Endothelial cell of umbilical vein (primary cell): ENCODE measurements around the gene LHX5. TPM values are rescaled to one million over a fixed set of nuclear protein-coding genes. Genes with fewer than 3 reads are reported as not detected.

ENCODE experiments used
- BruUV-seq: library from RNA; stranded (reverse); fragments of 400-500 nt; replicated peaks from 2 replicates; lab custom pipeline; 2021; lab: Mats Ljungman, UMichigan
- CTCF ChIA-PET: fragments of 300-600, 350-600 bp; sonication (Branson Sonifier 250); formaldehyde crosslinking; loops from one replicate; lab custom pipeline; 2021; ENCODE audit warnings: antibody characterized with exemption, inconsistent platforms; lab: Charles Lee
- POLR2A ChIA-PET: fragments of 300-600, 350-600 bp; sonication (Branson Sonifier 250); formaldehyde crosslinking; loops from one replicate; lab custom pipeline; 2021; ENCODE audit warnings: antibody characterized with exemption, inconsistent platforms; lab: Charles Lee
- DNase-seq: peaks from one replicate; pipeline ENCODE4 v3.0.0-alpha.2; 2011; ENCODE audit warnings: low read depth, low spot score
- FAIRE-seq: peaks from 2 replicates; lab custom pipeline; 2011; peaks lifted over from hg19 to GRCh38; lab: Jason Lieb, UNC
- H2AFZ ChIP-seq: 2 replicates; pipeline ENCODE4 v1.6.0; 2012; ENCODE audit warnings: low read depth, low read length, control low read depth, inconsistent platforms
- H3K27ac ChIP-seq: 2 replicates; pipeline ENCODE4 v1.5.1; 2011; ENCODE audit warnings: low read depth, mild to moderate bottlenecking, control low read depth, low read length, moderate library complexity; ENCODE audit not compliant: insufficient read depth
- H3K27me3 ChIP-seq, 2 experiments: 2 replicates each; pipeline versions ENCODE4 v1.6.0 to v1.6.1; 2011; ENCODE audit warnings: low read length in 2 of 2, mixed read lengths in 1 of 2; ENCODE audit not compliant: control insufficient read depth in 2 of 2, insufficient read depth in 2 of 2
- H3K36me3 ChIP-seq, 2 experiments: 2 replicates in 1 of 2; 3 replicates in 1 of 2; pipeline ENCODE4 v1.5.1; 2011; ENCODE audit warnings: low read length in 2 of 2, mild to moderate bottlenecking in 1 of 2, moderate library complexity in 1 of 2; ENCODE audit not compliant: control insufficient read depth in 2 of 2, insufficient read depth in 2 of 2; ENCODE audit errors: extremely low read depth in 1 of 2
- H3K4me1 ChIP-seq: 3 replicates; pipeline ENCODE4 v1.5.1; 2011; ENCODE audit warnings: mild to moderate bottlenecking, low read length; ENCODE audit not compliant: control insufficient read depth, insufficient read depth; ENCODE audit errors: extremely low read depth
- H3K4me2 ChIP-seq: 2 replicates; pipeline ENCODE4 v1.6.1; 2011; ENCODE audit warnings: low read length, control low read depth, mixed read lengths; ENCODE audit not compliant: insufficient read depth
- H3K4me3 ChIP-seq, 3 experiments: fragments of 200-600 bp in 1 of 3; sonication (generic), shearing (Covaris generic) in 1 of 3; replicated peaks in 1 of 3; 2 replicates each; pipeline ENCODE4 v1.5.1; 2011 to 2016; ENCODE audit warnings: control low read depth in 3 of 3, low read length in 3 of 3, mild to moderate bottlenecking in 2 of 3, inconsistent platforms in 1 of 3, low read depth in 1 of 3, moderate library complexity in 1 of 3; ENCODE audit not compliant: insufficient read depth in 1 of 3
- H3K79me2 ChIP-seq: 2 replicates; pipeline ENCODE4 v1.6.0; 2012; ENCODE audit warnings: low read length, inconsistent platforms; ENCODE audit not compliant: control insufficient read depth, insufficient read depth
- H3K9ac ChIP-seq: replicated peaks from 2 replicates; pipeline ENCODE3; 2011; ENCODE audit warnings: low read length, control low read depth; ENCODE audit not compliant: insufficient read depth; ENCODE audit errors: extremely low read depth
- H3K9me1 ChIP-seq: replicated peaks from 3 replicates; pipeline ENCODE4 v1.6.0; 2011; ENCODE audit warnings: mild to moderate bottlenecking, low read length; ENCODE audit not compliant: control insufficient read depth, insufficient read depth; ENCODE audit errors: extremely low read depth
- H3K9me3 ChIP-seq: replicated peaks from 2 replicates; pipeline ENCODE4 v1.5.1; 2012; ENCODE audit warnings: low read length, inconsistent platforms; ENCODE audit not compliant: control insufficient read depth, insufficient read depth
- H4K20me1 ChIP-seq: replicated peaks from 2 replicates; pipeline ENCODE3; 2011; ENCODE audit warnings: mild to moderate bottlenecking, low read length; ENCODE audit not compliant: control insufficient read depth, insufficient read depth; ENCODE audit errors: extremely low read depth
- EZH2 ChIP-seq: IDR thresholded peaks from 2 replicates; pipeline ENCODE4 v1.6.1; 2012; ENCODE audit warnings: borderline replicate concordance, low read depth, mild to moderate bottlenecking, moderate library complexity, low read length, inconsistent platforms; ENCODE audit not compliant: severe bottlenecking
- FOS ChIP-seq: IDR thresholded peaks from 2 replicates; pipeline ENCODE4 v1.6.1; 2011; ENCODE audit warnings: mild to moderate bottlenecking, low read length, moderate library complexity, borderline replicate concordance; ENCODE audit not compliant: insufficient read depth
- GATA2 ChIP-seq: IDR thresholded peaks from 2 replicates; pipeline ENCODE4 v1.7.0; 2011; ENCODE audit warnings: low read depth, mild to moderate bottlenecking, moderate library complexity, mixed read lengths, low read length; ENCODE audit not compliant: insufficient read length, insufficient read depth
- JUN ChIP-seq: IDR thresholded peaks from 2 replicates; pipeline ENCODE4 v1.6.1; 2011; ENCODE audit warnings: borderline replicate concordance, low read depth; ENCODE audit not compliant: insufficient read length, insufficient read depth
- MYC ChIP-seq: IDR thresholded peaks from one replicate; pipeline ENCODE4 v1.6.1; 2011; ENCODE audit warnings: mild to moderate bottlenecking, low read depth, low read length
- POLR2A ChIP-seq: IDR thresholded peaks from 2 replicates; pipeline ENCODE4 v1.6.1; 2012; ENCODE audit warnings: low read depth, mild to moderate bottlenecking, control low read depth, low read length
- POLR2AphosphoS5 ChIP-seq: IDR thresholded peaks from 2 replicates; pipeline ENCODE4 v1.6.1; 2012; ENCODE audit warnings: low read depth, mild to moderate bottlenecking, control low read depth, low read length, moderate library complexity; ENCODE audit not compliant: insufficient read depth
- dilution Hi-C: fragments of 300-500 bp; cut with MboI; formaldehyde crosslinking; loops from one replicate; pipeline ENCODE4 v1.15.0; 2019; ENCODE audit warnings: low sequenced_read_pairs; ENCODE audit not compliant: extremely low pct_ligation_motif_present
- intact Hi-C: fragments of 100-400 bp; cut with micrococcal nuclease; formaldehyde crosslinking; loops from one replicate; pipeline ENCODE4 v1.10.0; 2022
- polyA plus RNA-seq, 4 experiments: library from polyadenylated mRNA; depleted of rRNA in 3 of 4; stranded (reverse) in 3 of 4; unstranded in 1 of 4; fragments of >200 nt; gene quantifications; 2 replicates each; pipeline versions ENCODE4 v1.2.1 to v1.2.3, GENCODE V29; 2011 to 2012; ENCODE audit warnings: missing spikeins in 1 of 4
- total RNA-seq: library from RNA; stranded (reverse); gene quantifications from 2 replicates; pipeline ENCODE4 v1.2.3, GENCODE V29; 2021
- TF ChIP-seq, protein P1 (sequence below), 2 donors: IDR thresholded peaks; 1 replicate in 1 of 2; 2 replicates in 1 of 2; pipeline ENCODE4 v1.5.1; 2011; ENCODE audit warnings: low read length in 2 of 2, mild to moderate bottlenecking in 2 of 2, moderate library complexity in 2 of 2, control low read depth in 1 of 2, inconsistent platforms in 1 of 2, low read depth in 1 of 2; ENCODE audit not compliant: insufficient read depth in 1 of 2; ENCODE audit errors: extremely low read depth in 1 of 2
- TF ChIP-seq, protein P2 (sequence below): IDR thresholded peaks from 2 replicates; pipeline ENCODE4 v1.6.1; 2011; ENCODE audit not compliant: insufficient read depth, insufficient read length

LHX5 gene
- total and polyA plus RNA-seq, 2 donors (not counting 3 experiments of a cell fraction or from before 2014, with no cell fraction given) = not detected

DNA sequence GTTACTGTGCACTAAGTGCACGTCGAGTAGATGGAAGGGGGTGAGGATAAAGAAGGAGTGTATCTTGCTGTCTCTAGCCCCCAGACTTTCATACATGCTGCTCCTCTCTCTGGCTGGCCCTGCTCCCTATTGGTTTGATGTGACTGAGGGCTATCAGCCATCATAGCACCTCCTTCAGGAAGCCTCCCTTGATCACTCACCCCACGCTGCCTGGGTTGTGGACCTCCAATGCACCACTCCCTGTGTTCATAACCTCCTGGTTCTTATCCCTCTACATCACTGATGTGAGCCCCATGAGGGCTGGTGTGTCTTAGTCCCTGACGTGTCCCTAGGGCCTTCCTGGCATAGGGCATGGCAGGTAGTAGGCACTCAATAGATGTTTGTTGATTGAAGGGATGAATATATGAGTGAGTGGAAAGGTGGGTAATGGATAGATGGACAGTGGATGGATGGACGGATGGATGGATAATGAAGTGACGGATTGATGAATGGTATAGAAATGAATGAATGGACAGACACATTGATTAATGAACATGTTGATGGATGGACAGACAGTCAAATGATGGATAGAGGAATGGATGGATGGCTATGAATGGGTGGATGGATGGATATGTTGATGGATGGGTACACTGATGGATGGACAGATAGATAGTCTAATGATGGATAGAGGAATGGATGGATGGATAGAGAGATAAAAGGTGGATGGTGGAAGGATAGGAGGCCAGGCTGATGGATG lies 34.5 kb downstream of the LHX5 start:
- no peak overlapping the region for H3K9ac ChIP-seq
- dilution Hi-C loops (no loop called here), intact Hi-C loops (no loop called here)
- CTCF ChIA-PET = interaction anchor here (0.5 to 4.4 kb wide), 2 partner anchors 12 to 240 kb away, joined by 3 to 31 read pairs; no protein-coding TSS in a partner anchor
- no peak overlapping the region for H2AFZ ChIP-seq
- no peaks in the 10 kb centered on the region for H3K79me2 ChIP-seq
- no peaks in the 10 kb centered on the region for H3K36me3 ChIP-seq
- no peaks in the 10 kb centered on the region for H3K9me3 ChIP-seq
- no peaks in the 10 kb centered on the region for H3K9me1 ChIP-seq
- no peak overlapping the region for H3K27ac ChIP-seq
- TF ChIP-seq, protein P1, sequence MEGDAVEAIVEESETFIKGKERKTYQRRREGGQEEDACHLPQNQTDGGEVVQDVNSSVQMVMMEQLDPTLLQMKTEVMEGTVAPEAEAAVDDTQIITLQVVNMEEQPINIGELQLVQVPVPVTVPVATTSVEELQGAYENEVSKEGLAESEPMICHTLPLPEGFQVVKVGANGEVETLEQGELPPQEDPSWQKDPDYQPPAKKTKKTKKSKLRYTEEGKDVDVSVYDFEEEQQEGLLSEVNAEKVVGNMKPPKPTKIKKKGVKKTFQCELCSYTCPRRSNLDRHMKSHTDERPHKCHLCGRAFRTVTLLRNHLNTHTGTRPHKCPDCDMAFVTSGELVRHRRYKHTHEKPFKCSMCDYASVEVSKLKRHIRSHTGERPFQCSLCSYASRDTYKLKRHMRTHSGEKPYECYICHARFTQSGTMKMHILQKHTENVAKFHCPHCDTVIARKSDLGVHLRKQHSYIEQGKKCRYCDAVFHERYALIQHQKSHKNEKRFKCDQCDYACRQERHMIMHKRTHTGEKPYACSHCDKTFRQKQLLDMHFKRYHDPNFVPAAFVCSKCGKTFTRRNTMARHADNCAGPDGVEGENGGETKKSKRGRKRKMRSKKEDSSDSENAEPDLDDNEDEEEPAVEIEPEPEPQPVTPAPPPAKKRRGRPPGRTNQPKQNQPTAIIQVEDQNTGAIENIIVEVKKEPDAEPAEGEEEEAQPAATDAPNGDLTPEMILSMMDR (IDR thresholded peaks at IDR 0.05; ENCODE audit: extremely low read depth in 1 of 2, insufficient read depth in 1 of 2, low read depth in 1 of 2, low read length in 2 of 2) = no peak
- no peak for TF ChIP-seq POLR2A
- POLR2A ChIA-PET = no interaction called here
- H3K4me1 ChIP-seq = no peaks in the 10 kb centered on the region
- H4K20me1 ChIP-seq = no peaks in the 10 kb centered on the region
- FAIRE-seq = no peak
- peaks cover 0 to 2% of the 10 kb centered on the region in 2 experiments for H3K27me3 ChIP-seq
- no peak overlapping the region for H3K4me3 ChIP-seq
- BruUV-seq = no TSS peak
- DNase-seq = no peak
- no peak overlapping the region for H3K4me2 ChIP-seq

DNA sequence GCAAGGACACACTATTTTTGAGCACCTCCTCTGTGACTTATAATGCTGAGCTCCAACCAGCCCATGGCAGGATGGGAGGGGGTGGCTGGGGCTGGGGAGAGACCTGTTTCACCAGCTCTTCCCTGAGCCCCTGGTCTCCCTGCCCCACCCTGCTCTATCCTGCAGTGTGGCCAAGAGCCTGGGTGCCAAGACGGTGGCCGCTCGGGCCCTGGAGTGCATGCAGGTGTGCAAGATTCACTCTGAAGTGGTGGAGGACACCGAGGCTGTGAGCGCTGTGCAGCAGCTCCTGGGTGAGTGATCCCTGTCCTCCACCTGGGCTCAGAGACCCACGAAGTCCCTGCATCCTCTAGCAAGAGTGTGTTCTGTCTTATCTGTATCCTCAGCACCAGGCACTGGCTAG lies 35.1 kb downstream of the LHX5 start:
- no peak overlapping the region for H3K4me3 ChIP-seq
- DNase-seq = no peak
- H2AFZ ChIP-seq = no peak overlapping the region
- peaks cover 0 to 2% of the 10 kb centered on the region in 2 experiments for H3K27me3 ChIP-seq
- BruUV-seq = no TSS peak
- no peaks in the 10 kb centered on the region for H3K4me1 ChIP-seq
- H3K79me2 ChIP-seq = no peaks in the 10 kb centered on the region
- dilution Hi-C loops = no loop called here
- no peaks in the 10 kb centered on the region for H3K9me1 ChIP-seq
- H4K20me1 ChIP-seq = no peaks in the 10 kb centered on the region
- TF ChIP-seq, protein P2, sequence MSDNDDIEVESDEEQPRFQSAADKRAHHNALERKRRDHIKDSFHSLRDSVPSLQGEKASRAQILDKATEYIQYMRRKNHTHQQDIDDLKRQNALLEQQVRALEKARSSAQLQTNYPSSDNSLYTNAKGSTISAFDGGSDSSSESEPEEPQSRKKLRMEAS = no peak
- TF ChIP-seq MYC (no peak), JUN (no peak), POLR2A (no peak), GATA2 (no peak), POLR2AphosphoS5 (no peak), EZH2 (no peak), FOS (no peak)
- TF ChIP-seq, protein P1 (IDR thresholded peaks at IDR 0.05; ENCODE audit: extremely low read depth in 1 of 2, insufficient read depth in 1 of 2, low read depth in 1 of 2, low read length in 2 of 2) = no peak
- FAIRE-seq = no peak
- CTCF ChIA-PET = interaction anchor here (4.4 kb wide), 1 partner anchor 12 kb away, joined by 31 read pairs; no protein-coding TSS in a partner anchor
- H3K9me3 ChIP-seq = no peaks in the 10 kb centered on the region
- intact Hi-C loops = no loop called here
- H3K4me2 ChIP-seq = no peak overlapping the region
- POLR2A ChIA-PET = no interaction called here
- H3K36me3 ChIP-seq = no peaks in the 10 kb centered on the region
- no peak overlapping the region for H3K27ac ChIP-seq
- H3K9ac ChIP-seq = no peak overlapping the region
